ENCODE results near the gene RPL3. TPM values are rescaled to one million over a fixed set of nuclear protein-coding genes. Genes with fewer than 3 reads are reported as not detected.

RPL3 gene
- total and polyA plus RNA-seq, 2 donors from 2014 or later, result 1,862 to 2,443 TPM

DNA sequence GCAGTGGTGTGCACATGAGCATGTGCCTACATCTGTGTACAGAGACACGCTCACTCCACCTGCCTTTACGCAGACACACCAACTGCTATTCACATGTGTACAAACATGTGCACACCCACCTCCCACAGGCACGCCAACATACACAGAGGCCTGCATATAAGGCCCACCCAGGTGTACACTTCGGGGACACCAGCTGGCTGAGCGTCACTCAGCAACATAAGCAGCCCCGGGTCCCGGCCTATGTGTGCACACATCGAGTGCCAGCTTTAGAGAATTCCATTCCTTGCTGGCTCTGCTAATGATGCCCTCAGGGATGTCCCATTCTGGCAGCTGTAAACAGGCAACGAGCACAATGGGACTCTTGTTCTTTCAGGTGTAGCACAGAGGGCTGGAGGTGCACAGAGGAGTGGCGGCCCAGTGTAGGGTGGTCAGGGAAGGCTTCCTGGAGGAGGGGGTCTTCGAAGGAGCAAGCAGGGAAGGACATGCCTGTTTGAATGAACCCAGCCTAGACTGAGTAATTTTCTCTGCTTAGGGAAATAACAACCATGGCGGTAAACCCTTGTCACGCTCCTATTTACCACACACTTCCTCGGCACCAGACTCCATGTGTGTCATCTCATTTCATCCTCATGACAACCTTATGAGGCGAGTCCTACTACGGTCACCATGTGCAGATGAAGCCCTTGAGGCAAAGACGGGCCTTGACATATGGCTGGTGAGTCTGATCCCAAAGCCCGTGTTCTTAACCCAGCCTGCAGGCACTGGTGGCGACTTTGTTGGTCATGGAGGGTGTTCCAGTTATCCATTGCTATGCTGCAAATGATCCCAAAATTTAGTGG is 35.1 kb downstream of the RPL3 start:
- Histone ChIP-seq H3K9me3 (ENCODE audit: control insufficient read depth in 2 of 3, insufficient read depth in 1 of 3, low read length in 3 of 3) (peaks cover 0 to 6% (median 0%) of the 10 kb centered on the region in 3 donors), H3K4me3 (ENCODE audit: low read length in 3 of 3) (no peak overlapping the region), H3K27ac (ENCODE audit: low read depth in 2 of 2, low read length in 2 of 2) (peak overlapping the region; percentile 80 to 90), H3K4me1 (ENCODE audit: control insufficient read depth in 2 of 3, insufficient read depth in 2 of 3, low read depth in 1 of 3, low read length in 3 of 3) (peaks cover 4 to 42% (median 31%) of the 10 kb centered on the region in 3 donors), H3K9ac (ENCODE audit: low read length in 3 of 3) (peak overlapping the region in 1 of 3 donors; percentile 61), H3K27me3 (ENCODE audit: control insufficient read depth, insufficient read depth, low read length) (no peaks in the 10 kb centered on the region), H3K36me3 (ENCODE audit: control insufficient read depth in 2 of 3, insufficient read depth in 3 of 3, low read length in 3 of 3) (no peaks in the 10 kb centered on the region)
- DNase-seq (peak in 2 of 5 donors; percentile 53 to 55), FAIRE-seq (no peak)
- intact Hi-C loops (cut with DNase I), result no loop called here
- no peak for TF ChIP-seq CTCF (IDR thresholded peaks at IDR 0.05; ENCODE audit: borderline replicate concordance, extremely low read depth, insufficient read depth)

- H3K27me3 ChIP-seq (ENCODE audit: control insufficient read depth, insufficient read depth, low read length), result no peaks in the 10 kb centered on the region
- H3K9ac ChIP-seq (ENCODE audit: low read length in 3 of 3), result peak overlapping the region in 1 of 3 donors; percentile 78
- intact Hi-C loops (cut with DNase I), result no loop called here
- H3K9me3 ChIP-seq (ENCODE audit: control insufficient read depth in 2 of 3, insufficient read depth in 1 of 3, low read length in 3 of 3), result peaks cover 0 to 6% (median 0%) of the 10 kb centered on the region in 3 donors
- peak overlapping the region; percentile 80 to 90 for H3K27ac ChIP-seq (ENCODE audit: low read depth in 2 of 2, low read length in 2 of 2)
- no peak for FAIRE-seq
- H3K4me3 ChIP-seq (ENCODE audit: low read length in 3 of 3), result no peak overlapping the region
- H3K36me3 ChIP-seq (ENCODE audit: control insufficient read depth in 2 of 3, insufficient read depth in 3 of 3, low read length in 3 of 3), result no peaks in the 10 kb centered on the region
- no peak for TF ChIP-seq CTCF (IDR thresholded peaks at IDR 0.05; ENCODE audit: borderline replicate concordance, extremely low read depth, insufficient read depth)
- DNase-seq, result peak in 3 of 5 donors; percentile 56 to 97 (median 69)
- H3K4me1 ChIP-seq (ENCODE audit: control insufficient read depth in 2 of 3, insufficient read depth in 2 of 3, low read depth in 1 of 3, low read length in 3 of 3), result peaks cover 4 to 38% (median 28%) of the 10 kb centered on the region in 3 donors
Measured at GRCh38 chr22:39283322-39284141, 35.9 kb downstream of the RPL3 start.

GRCh38 chr22:39282645-39283321 is 36.6 kb downstream of the RPL3 start:
- no peaks in the 10 kb centered on the region for H3K36me3 ChIP-seq (ENCODE audit: control insufficient read depth in 2 of 3, insufficient read depth in 3 of 3, low read length in 3 of 3)
- FAIRE-seq (no peak), DNase-seq (peak in 1 of 5 donors; percentile 50)
- H3K27me3 ChIP-seq (ENCODE audit: control insufficient read depth, insufficient read depth, low read length), result no peaks in the 10 kb centered on the region
- peaks cover 0 to 6% (median 0%) of the 10 kb centered on the region in 3 donors for H3K9me3 ChIP-seq (ENCODE audit: control insufficient read depth in 2 of 3, insufficient read depth in 1 of 3, low read length in 3 of 3)
- no peak overlapping the region for H3K4me3 ChIP-seq (ENCODE audit: low read length in 3 of 3)
- intact Hi-C loops (cut with DNase I), result no loop called here
- peaks cover 4 to 32% (median 28%) of the 10 kb centered on the region in 3 donors for H3K4me1 ChIP-seq (ENCODE audit: control insufficient read depth in 2 of 3, insufficient read depth in 2 of 3, low read depth in 1 of 3, low read length in 3 of 3)
- H3K27ac ChIP-seq (ENCODE audit: low read depth in 2 of 2, low read length in 2 of 2), result peak overlapping the region; percentile 80 to 90
- TF ChIP-seq CTCF (IDR thresholded peaks at IDR 0.05; ENCODE audit: borderline replicate concordance, extremely low read depth, insufficient read depth), result no peak
- peak overlapping the region in 2 of 3 donors; percentile 32 to 78 for H3K9ac ChIP-seq (ENCODE audit: low read length in 3 of 3)

Data from kidney (tissue), 14 donors.